IMR-90 (cell line): ENCODE results near the gene RNF224. TPM values are rescaled to one million over a fixed set of nuclear protein-coding genes. Genes with fewer than 3 reads are reported as not detected.

Experiments
- ATAC-seq: fragments of 200-7000 bp; cut with Tn5 transposase; 2 replicates; pipeline ENCODE4 v1.9.1; 2020; ENCODE audit warnings: low read depth, mild to moderate bottlenecking, moderate library complexity
- BruUV-seq: library from RNA; stranded (reverse); fragments of 400-500 nt; replicated peaks from 2 replicates; lab custom pipeline; 2021; lab: Mats Ljungman, UMichigan
- CTCF ChIA-PET: fragments of 300-600 bp; formaldehyde crosslinking; extraction: SDS; loops from one replicate; lab custom pipeline; 2021; ENCODE audit warnings: antibody characterized with exemption; lab: Yijun Ruan, JAX
- POLR2A ChIA-PET: fragments of 300-600 bp; sonication (Branson Sonifier 250); formaldehyde crosslinking; loops from one replicate; lab custom pipeline; 2022; ENCODE audit warnings: antibody characterized with exemption; ENCODE audit not compliant: unreplicated experiment; lab: Charles Lee
- DNase-seq: peaks from one replicate; pipeline ENCODE4 v3.0.0; 2013
- H2AFZ ChIP-seq: replicated peaks from 2 replicates; pipeline ENCODE3; 2013; ENCODE audit warnings: low read length, mild to moderate bottlenecking; ENCODE audit not compliant: poor library complexity
- H2AK5ac ChIP-seq: 2 replicates; pipeline ENCODE4 v1.6.1; 2013; ENCODE audit warnings: low read depth, low read length, inconsistent platforms
- H2AK9ac ChIP-seq: replicated peaks from 2 replicates; pipeline ENCODE3; 2013; ENCODE audit warnings: mild to moderate bottlenecking, low read depth, low read length, moderate library complexity; ENCODE audit not compliant: poor library complexity
- H2BK120ac ChIP-seq: 2 replicates; pipeline ENCODE4 v1.6.1; 2013; ENCODE audit warnings: low read depth, low read length, inconsistent platforms
- H2BK15ac ChIP-seq: 3 replicates; pipeline ENCODE4 v1.6.1; 2013; ENCODE audit warnings: low read depth, low read length, inconsistent platforms
- H2BK20ac ChIP-seq: 2 replicates; pipeline ENCODE4 v1.6.1; 2013; ENCODE audit warnings: low read depth, mild to moderate bottlenecking, inconsistent platforms, low read length, moderate library complexity
- H2BK5ac ChIP-seq: 2 replicates; pipeline ENCODE4 v1.6.1; 2013; ENCODE audit warnings: mild to moderate bottlenecking, low read depth, low read length, inconsistent platforms; ENCODE audit not compliant: poor library complexity, severe bottlenecking
- H3K14ac ChIP-seq: replicated peaks from 2 replicates; pipeline ENCODE4 v1.6.1; 2013; ENCODE audit warnings: low read depth, low read length, inconsistent platforms
- H3K18ac ChIP-seq: 2 replicates; pipeline ENCODE4 v1.6.1; 2013; ENCODE audit warnings: low read depth, low read length, control low read depth
- H3K23ac ChIP-seq: 2 replicates; pipeline ENCODE4 v1.6.1; 2013; ENCODE audit warnings: low read depth, low read length, inconsistent platforms
- H3K27ac ChIP-seq: 2 replicates; pipeline ENCODE4 v1.5.1; 2013; ENCODE audit warnings: mild to moderate bottlenecking, control low read depth, low read length; ENCODE audit not compliant: insufficient read depth
- H3K27me3 ChIP-seq: 2 replicates; pipeline ENCODE4 v1.6.1; 2013; ENCODE audit warnings: low read length; ENCODE audit not compliant: control insufficient read depth, insufficient read depth
- H3K36me3 ChIP-seq: 2 replicates; pipeline ENCODE4 v1.6.1; 2013; ENCODE audit warnings: low read length, mixed read lengths; ENCODE audit not compliant: control insufficient read depth, insufficient read depth
- H3K4ac ChIP-seq: 2 replicates; pipeline ENCODE4 v1.6.1; 2013; ENCODE audit warnings: low read depth, low read length, inconsistent platforms
- H3K4me1 ChIP-seq: 2 replicates; pipeline ENCODE4 v1.6.1; 2013; ENCODE audit warnings: low read length, mixed read lengths; ENCODE audit not compliant: control insufficient read depth, insufficient read depth
- H3K4me2 ChIP-seq: 2 replicates; pipeline ENCODE4 v1.6.1; 2013; ENCODE audit warnings: low read depth, mild to moderate bottlenecking, control low read depth, low read length, moderate library complexity
- H3K4me3 ChIP-seq: 2 replicates; pipeline ENCODE4 v1.5.1; 2013; ENCODE audit warnings: low read depth, mild to moderate bottlenecking, control low read depth, low read length, moderate library complexity; ENCODE audit not compliant: insufficient read depth
- H3K56ac ChIP-seq: 2 replicates; pipeline ENCODE4 v1.6.1; 2013; ENCODE audit warnings: low read length, inconsistent platforms; ENCODE audit not compliant: insufficient read depth; ENCODE audit errors: extremely low read depth
- H3K79me1 ChIP-seq, 2 experiments: 2 replicates each; pipeline ENCODE4 v1.6.1; 2013; ENCODE audit warnings: low read length in 2 of 2, inconsistent platforms in 1 of 2, low read depth in 1 of 2
- H3K9ac ChIP-seq: 2 replicates; pipeline ENCODE4 v1.6.1; 2013; ENCODE audit warnings: low read depth, low read length, control low read depth
- H3K9me1 ChIP-seq: 2 replicates; pipeline ENCODE4 v1.6.1; 2013; ENCODE audit warnings: low read length, inconsistent platforms; ENCODE audit not compliant: insufficient read depth
- H3K9me3 ChIP-seq: 2 replicates; pipeline ENCODE4 v1.6.1; 2013; ENCODE audit warnings: low read length; ENCODE audit not compliant: control insufficient read depth, insufficient read depth
- H4K20me1 ChIP-seq: 2 replicates; pipeline ENCODE4 v1.6.1; 2013; ENCODE audit warnings: low read length, inconsistent platforms; ENCODE audit not compliant: insufficient read depth
- H4K5ac ChIP-seq: 2 replicates; pipeline ENCODE4 v1.6.1; 2013; ENCODE audit warnings: mild to moderate bottlenecking, low read depth, low read length, control low read depth
- H4K8ac ChIP-seq, 2 experiments: 2 replicates each; pipeline ENCODE4 v1.6.1; 2013; ENCODE audit warnings: low read depth in 2 of 2, low read length in 2 of 2, control low read depth in 1 of 2, inconsistent platforms in 1 of 2
- H4K91ac ChIP-seq: 2 replicates; pipeline ENCODE4 v1.6.1; 2013; ENCODE audit warnings: low read depth, low read length, inconsistent platforms; ENCODE audit not compliant: insufficient read depth
- BHLHE40 ChIP-seq: fragments of 150-350 bp; IDR thresholded peaks from 2 replicates; pipeline ENCODE4 v1.6.1; 2016; ENCODE audit warnings: mild to moderate bottlenecking, low read depth, low read length
- CEBPB ChIP-seq: IDR thresholded peaks from 2 replicates; pipeline ENCODE4 v1.6.1; 2012; ENCODE audit warnings: low read depth, low read length, improper control_type of control experiment
- CHD1 ChIP-seq: IDR thresholded peaks from 2 replicates; pipeline ENCODE4 v1.6.1; 2012; ENCODE audit warnings: low read depth, low read length, improper control_type of control experiment
- FOS ChIP-seq: fragments of 150-350 bp; IDR thresholded peaks from 2 replicates; pipeline ENCODE4 v1.6.1; 2016; ENCODE audit warnings: low read depth, low read length
- MAFK ChIP-seq: IDR thresholded peaks from 2 replicates; pipeline ENCODE4 v1.6.1; 2012; ENCODE audit warnings: low read depth, low read length, improper control_type of control experiment
- MAZ ChIP-seq: IDR thresholded peaks from 2 replicates; pipeline ENCODE4 v1.6.1; 2012; ENCODE audit warnings: low read depth, mild to moderate bottlenecking, low read length, improper control_type of control experiment, moderate library complexity, borderline replicate concordance
- MXI1 ChIP-seq: IDR thresholded peaks from 2 replicates; pipeline ENCODE4 v1.6.1; 2012; ENCODE audit warnings: low read depth, mild to moderate bottlenecking, low read length, moderate library complexity, borderline replicate concordance
- NFE2L2 ChIP-seq: fragments of 150-350 bp; IDR thresholded peaks from 2 replicates; pipeline ENCODE4 v1.6.1; 2016; ENCODE audit warnings: low read depth, mild to moderate bottlenecking, low read length
- POLR2A ChIP-seq: IDR thresholded peaks from 2 replicates; pipeline ENCODE4 v1.6.1; 2012; ENCODE audit warnings: mild to moderate bottlenecking, low read depth, low read length
- RCOR1 ChIP-seq: IDR thresholded peaks from 2 replicates; pipeline ENCODE4 v1.6.1; 2012; ENCODE audit warnings: mild to moderate bottlenecking, low read length, improper control_type of control experiment; ENCODE audit not compliant: insufficient replicate concordance
- RFX5 ChIP-seq: IDR thresholded peaks from 2 replicates; pipeline ENCODE4 v1.8.0; 2012; ENCODE audit warnings: low read depth, mild to moderate bottlenecking, low read length, moderate library complexity
- SMC3 ChIP-seq: fragments of 150-350 bp; IDR thresholded peaks from 2 replicates; pipeline ENCODE4 v1.6.1; 2016; ENCODE audit warnings: low read depth, mild to moderate bottlenecking, antibody characterized with exemption, low read length, moderate library complexity
- WGBS, 2 experiments: methylation state at CpG; one replicate each; pipeline versions ENCODE4 v1.1.5 to v1.1.7; 2013; ENCODE audit warnings: missing lambda C conversion rate in 2 of 2; ENCODE audit not compliant: insufficient read length in 1 of 2; ENCODE audit errors: extremely low coverage in 2 of 2; 5-methylcytosine and 5-hydroxymethylcytosine counted together
- dilution Hi-C: fragments of 300-500 bp; cut with HindIII; formaldehyde crosslinking; loops from one replicate; pipeline ENCODE4 v1.14.3; 2018; ENCODE audit warnings: low sequenced_read_pairs; ENCODE audit not compliant: unreplicated experiment
- in situ Hi-C: fragments of 300-500 bp; cut with MboI; formaldehyde crosslinking; loops from 3 replicates; pipeline ENCODE4 v1.14.3; 2019; ENCODE audit warnings: low sequenced_read_pairs, inconsistent platforms, mixed read lengths
- intact Hi-C: fragments of 100-400 bp; cut with micrococcal nuclease; formaldehyde crosslinking; loops from 2 replicates; pipeline ENCODE4 v1.10.0; 2022
- polyA plus RNA-seq, 3 experiments: library from polyadenylated mRNA; depleted of rRNA; stranded (reverse); fragments of >200 nt; gene quantifications; 2 replicates each; pipeline ENCODE4 v1.2.3, GENCODE V29; 2012; ENCODE audit warnings: low replicate concordance in 1 of 3
- total RNA-seq: library from RNA; depleted of rRNA; stranded (reverse); fragments of >200 nt; gene quantifications from 2 replicates; pipeline ENCODE4 v1.2.3, GENCODE V29; 2012
- TF ChIP-seq, protein P1 (sequence below): fragments of 150-350 bp; IDR thresholded peaks from 2 replicates; pipeline ENCODE4 v1.6.1; 2017; ENCODE audit warnings: mild to moderate bottlenecking, antibody characterized with exemption, low read length, low read depth
- TF ChIP-seq, protein P2 (sequence below): fragments of 150-350 bp; IDR thresholded peaks from 2 replicates; pipeline ENCODE4 v1.6.1; 2016; ENCODE audit warnings: low read depth, mild to moderate bottlenecking, low read length, moderate library complexity, borderline replicate concordance
- TF ChIP-seq, protein P3 (sequence below): conservative IDR thresholded peaks from 2 replicates; pipeline ENCODE4 v1.5.1; 2012; ENCODE audit warnings: mild to moderate bottlenecking, low read depth, low read length, improper control_type of control experiment

Gene RNF224
- total and polyA plus RNA-seq, 2 of the 4 experiments (the other 2 are of a cell fraction), result not detected

DNA sequence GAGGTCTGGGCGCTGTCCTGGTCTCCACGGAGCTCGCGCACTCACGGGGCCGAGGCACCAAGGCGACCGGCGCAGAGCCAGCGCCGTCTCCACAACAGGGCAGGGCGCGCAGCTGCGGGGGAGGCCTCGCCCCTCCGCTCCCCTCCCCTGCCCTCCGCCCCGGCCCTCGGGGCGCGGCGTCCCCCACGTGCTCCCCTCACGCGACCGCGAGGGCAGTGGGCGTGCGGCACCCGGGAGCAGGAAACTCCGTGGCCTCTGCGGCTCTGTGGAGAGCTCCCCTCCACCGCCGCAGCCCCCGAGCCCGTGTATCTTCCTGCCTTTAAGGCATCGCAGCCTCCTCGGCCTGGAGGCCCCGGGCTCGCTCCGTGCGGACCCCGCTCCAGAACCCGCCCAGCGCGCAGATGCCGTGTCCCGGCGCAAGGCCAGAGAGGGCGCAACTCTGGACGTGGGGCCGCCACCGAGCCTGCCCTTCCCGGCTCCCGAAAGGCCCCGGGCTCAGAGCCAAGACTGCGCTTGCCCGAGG is 13.1 kb downstream of the RNF224 start:
- Histone ChIP-seq H3K18ac (no peak overlapping the region; the same call in 1 of the 2 replicates), H3K9ac (peak overlapping the region; percentile 71), H3K36me3 (peaks cover 19% of the 10 kb centered on the region), H3K4me2 (peak overlapping the region; percentile 91), H3K23ac (peak overlapping the region; percentile 94; the same call in 1 of the 2 replicates), H2AK5ac (peak overlapping the region; percentile 74), H3K4me1 (peaks cover 9% of the 10 kb centered on the region; the same call in 1 of the 2 replicates), H2BK20ac (no peak overlapping the region), H2BK15ac (no peak overlapping the region), H3K4ac (peak overlapping the region; percentile 86), H4K91ac (peak overlapping the region; percentile 76), H3K27ac (peak overlapping the region; percentile 91), H3K9me3 (no peaks in the 10 kb centered on the region), H2BK120ac (peak overlapping the region; percentile 43), H2AK9ac (peak overlapping the region; percentile 93), H4K8ac (peak overlapping the region; percentile 36 to 77; a peak in 2 of 4 replicates), H3K4me3 (peak overlapping the region; percentile 59), H3K27me3 (no peaks in the 10 kb centered on the region), H4K5ac (peak overlapping the region; percentile 10), H3K14ac (peak overlapping the region; percentile 41), H3K9me1 (peaks cover 4% of the 10 kb centered on the region), H3K56ac (peak overlapping the region; percentile 77), H2BK5ac (peak overlapping the region; percentile 81), H4K20me1 (peaks cover 38% of the 10 kb centered on the region), H2AFZ (peak overlapping the region; percentile 91), H3K79me1 (peaks cover 12 to 55% of the 10 kb centered on the region in 2 experiments; a peak in 3 of 4 replicates)
- ChIA-PET CTCF (no interaction called here), POLR2A (interaction anchor here (0.5 to 0.9 kb wide), 8 partner anchors 14 to 116 kb away, joined by 3 to 5 read pairs (median 4); partner anchors contain the start of genes NELFB and RNF208)
- in situ Hi-C loops (no loop called here), intact Hi-C loops (no loop called here), dilution Hi-C loops (no loop called here)
- BruUV-seq, result no TSS peak
- DNase-seq (peak; percentile 61), ATAC-seq (peak; percentile 36)
- WGBS, 2 experiments, result 0% methylated on average over 46 of the region's 58 CpGs; no CpG with 5 or more reads in 1 of the 2 experiments
- TF ChIP-seq CHD1 (no peak), CEBPB (no peak), RCOR1 (no peak), MXI1 (peak; percentile 67), POLR2A (peak; percentile 37; the same call in 1 of the 2 replicates), NFE2L2 (no peak), MAFK (no peak), MAZ (peak; percentile 84; the same call in 1 of the 2 replicates), BHLHE40 (peak; percentile 91), SMC3 (no peak), FOS (no peak), RFX5 (no peak)
- TF ChIP-seq, protein P1, sequence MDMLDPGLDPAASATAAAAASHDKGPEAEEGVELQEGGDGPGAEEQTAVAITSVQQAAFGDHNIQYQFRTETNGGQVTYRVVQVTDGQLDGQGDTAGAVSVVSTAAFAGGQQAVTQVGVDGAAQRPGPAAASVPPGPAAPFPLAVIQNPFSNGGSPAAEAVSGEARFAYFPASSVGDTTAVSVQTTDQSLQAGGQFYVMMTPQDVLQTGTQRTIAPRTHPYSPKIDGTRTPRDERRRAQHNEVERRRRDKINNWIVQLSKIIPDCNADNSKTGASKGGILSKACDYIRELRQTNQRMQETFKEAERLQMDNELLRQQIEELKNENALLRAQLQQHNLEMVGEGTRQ, result peak; percentile 77
- TF ChIP-seq, protein P2, sequence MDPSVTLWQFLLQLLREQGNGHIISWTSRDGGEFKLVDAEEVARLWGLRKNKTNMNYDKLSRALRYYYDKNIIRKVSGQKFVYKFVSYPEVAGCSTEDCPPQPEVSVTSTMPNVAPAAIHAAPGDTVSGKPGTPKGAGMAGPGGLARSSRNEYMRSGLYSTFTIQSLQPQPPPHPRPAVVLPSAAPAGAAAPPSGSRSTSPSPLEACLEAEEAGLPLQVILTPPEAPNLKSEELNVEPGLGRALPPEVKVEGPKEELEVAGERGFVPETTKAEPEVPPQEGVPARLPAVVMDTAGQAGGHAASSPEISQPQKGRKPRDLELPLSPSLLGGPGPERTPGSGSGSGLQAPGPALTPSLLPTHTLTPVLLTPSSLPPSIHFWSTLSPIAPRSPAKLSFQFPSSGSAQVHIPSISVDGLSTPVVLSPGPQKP, result no peak
- TF ChIP-seq, protein P3, sequence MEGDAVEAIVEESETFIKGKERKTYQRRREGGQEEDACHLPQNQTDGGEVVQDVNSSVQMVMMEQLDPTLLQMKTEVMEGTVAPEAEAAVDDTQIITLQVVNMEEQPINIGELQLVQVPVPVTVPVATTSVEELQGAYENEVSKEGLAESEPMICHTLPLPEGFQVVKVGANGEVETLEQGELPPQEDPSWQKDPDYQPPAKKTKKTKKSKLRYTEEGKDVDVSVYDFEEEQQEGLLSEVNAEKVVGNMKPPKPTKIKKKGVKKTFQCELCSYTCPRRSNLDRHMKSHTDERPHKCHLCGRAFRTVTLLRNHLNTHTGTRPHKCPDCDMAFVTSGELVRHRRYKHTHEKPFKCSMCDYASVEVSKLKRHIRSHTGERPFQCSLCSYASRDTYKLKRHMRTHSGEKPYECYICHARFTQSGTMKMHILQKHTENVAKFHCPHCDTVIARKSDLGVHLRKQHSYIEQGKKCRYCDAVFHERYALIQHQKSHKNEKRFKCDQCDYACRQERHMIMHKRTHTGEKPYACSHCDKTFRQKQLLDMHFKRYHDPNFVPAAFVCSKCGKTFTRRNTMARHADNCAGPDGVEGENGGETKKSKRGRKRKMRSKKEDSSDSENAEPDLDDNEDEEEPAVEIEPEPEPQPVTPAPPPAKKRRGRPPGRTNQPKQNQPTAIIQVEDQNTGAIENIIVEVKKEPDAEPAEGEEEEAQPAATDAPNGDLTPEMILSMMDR, result no peak
